ENCODE data around the gene VSIR. TPM values are rescaled to one million over a fixed set of nuclear protein-coding genes. Genes with fewer than 3 reads are reported as not detected.

The VSIR gene
- total and polyA plus RNA-seq, 9 of the 15 experiments (the other 6 are each of a cell fraction or from before 2014, with no cell fraction given) = 0.14 to 20.5 (median 9.3) TPM

- H3K9me3 ChIP-seq (replicated peaks; ENCODE audit: control insufficient read depth, insufficient read depth, low read depth, low read length) = no peaks in the 10 kb centered on the region
- no peak overlapping the region for H3K9ac ChIP-seq (ENCODE audit: insufficient read depth in 1 of 2, low read depth in 2 of 2, low read length in 2 of 2)
- intact Hi-C loops (cut with micrococcal nuclease) = no loop called here
- H3K27me3 ChIP-seq (ENCODE audit: control insufficient read depth in 2 of 2, insufficient read depth in 2 of 2, low read length in 2 of 2) = peaks cover 4 to 9% of the 10 kb centered on the region in 2 experiments; a peak in 2 of 5 replicates
- 69% methylated on average over 12 of the region's 14 CpGs for WGBS (ENCODE audit: insufficient coverage, low coverage, missing lambda C conversion rate)
- DNase-seq (ENCODE audit: extremely low read depth in 1 of 4, low spot score in 3 of 4) (no peak), FAIRE-seq (no peak), ATAC-seq (no peak)
- BruUV-seq (replicated peaks) = no TSS peak
- H3K4me3 ChIP-seq = no peak overlapping the region
- in situ Hi-C loops (cut with MboI) = no loop called here
- H3K4me1 ChIP-seq (replicated peaks in 1 of 2; ENCODE audit: control insufficient read depth in 2 of 2, insufficient read depth in 2 of 2, low read length in 2 of 2) = peaks cover 61 to 81% of the 10 kb centered on the region in 2 experiments
- no peaks in the 10 kb centered on the region for H3K79me2 ChIP-seq (ENCODE audit: control insufficient read depth, insufficient read depth, low read length)
- H3K36me3 ChIP-seq (ENCODE audit: control insufficient read depth, insufficient read depth, low read length) = no peaks in the 10 kb centered on the region
- TF ChIP-seq ESRRA (IDR thresholded peaks at IDR 0.05; ENCODE audit: borderline replicate concordance, low read depth) = peak; percentile 59
- peak in 1 of 2 experiments; percentile 13; a peak in 1 of 4 replicates for TF ChIP-seq RAD21 (CRISPR knock-in tag; conservative IDR thresholded peaks at IDR 0.05 in 1 of 2, IDR thresholded peaks at IDR 0.05 in 1 of 2)
- no peak for TF ChIP-seq FOXK2 (conservative IDR thresholded peaks at IDR 0.05 in 1 of 2, IDR thresholded peaks at IDR 0.05 in 1 of 2; ENCODE audit: low read depth in 2 of 2)
- no peak for TF ChIP-seq NR2C1 (IDR thresholded peaks at IDR 0.05)
- TF ChIP-seq NR2C1 (tag; IDR thresholded peaks at IDR 0.05) = peak; percentile 27; the same call in 1 of the 2 replicates
- no peak overlapping the region for H3K27ac ChIP-seq (ENCODE audit: extremely low read depth, low read depth, low read length)
- H4K20me1 ChIP-seq (replicated peaks; ENCODE audit: control insufficient read depth, insufficient read depth, low read length) = no peaks in the 10 kb centered on the region
- no peaks in the 10 kb centered on the region for H3K9me1 ChIP-seq (ENCODE audit: control insufficient read depth, insufficient read depth, low read length)
- CTCF ChIA-PET (ENCODE audit: low intra/inter-chr PET ratio) = no interaction called here
- no peak overlapping the region for H3K4me2 ChIP-seq (ENCODE audit: insufficient read depth, low read length)
- POLR2A ChIA-PET = interaction anchor here (0.8 to 1.2 kb wide), 3 partner anchors 9 to 15 kb away, joined by 3 to 5 read pairs (median 3); no protein-coding TSS in a partner anchor
- no peak overlapping the region for H2AFZ ChIP-seq (ENCODE audit: low read depth, low read length)
Measured at GRCh38 chr10:71751515-71752224, 21.6 kb downstream of the VSIR start.
